HG03378 (cell line): Measurements from ENCODE around the gene URI1.
A peak's percentile ranks its signal among the peaks of the same experiment; 100 is the strongest.
"Not testable (repeated sequence)": the region's sequence is repeated elsewhere in the genome, so short reads cannot be mapped to it uniquely, and the experiment has no call there.

Source experiments
- ATAC-seq: cut with Tn5 transposase; IDR thresholded peaks from one replicate; pipeline ENCODE4 v1.9.1; 2021; ENCODE audit warnings: mild to moderate bottlenecking, moderate library complexity; ENCODE audit not compliant: unreplicated experiment

URI1 gene

GRCh38 chr19:30020189-30020588 is 78.2 kb downstream of the URI1 start:
- ATAC-seq: no peak

GRCh38 chr19:30022659-30023058 is 80.6 kb downstream of the URI1 start:
- no peak for ATAC-seq

- ATAC-seq: no peak
Observed at GRCh38 chr19:30023330-30023729, 81.3 kb downstream of the URI1 start.

- ATAC-seq: no peak
Observed at GRCh38 chr19:30024091-30024490, 82.1 kb downstream of the URI1 start.

GRCh38 chr19:30026933-30027332 is 84.9 kb downstream of the URI1 start:
- ATAC-seq: no peak

GRCh38 chr19:30028118-30028991 is 86.3 kb downstream of the URI1 start:
- no peak for ATAC-seq

- no peak for ATAC-seq
Observed at GRCh38 chr19:30028992-30029343, 86.9 kb downstream of the URI1 start.

GRCh38 chr19:30029721-30030510 is 87.9 kb downstream of the URI1 start:
- ATAC-seq: peak; percentile 86

GRCh38 chr19:30034321-30034720 is 92.3 kb downstream of the URI1 start:
- no peak for ATAC-seq

- ATAC-seq: no peak
Observed at GRCh38 chr19:30036154-30037129, 94.4 kb downstream of the URI1 start.

GRCh38 chr19:30037835-30038234 is 95.8 kb downstream of the URI1 start:
- ATAC-seq: no peak

- ATAC-seq: not testable (repeated sequence)
Observed at GRCh38 chr19:30041931-30042330, 99.9 kb downstream of the URI1 start.

GRCh38 chr19:30043008-30043407 is 101.0 kb downstream of the URI1 start:
- ATAC-seq: not testable (repeated sequence)

GRCh38 chr19:30044273-30045248 is 102.5 kb downstream of the URI1 start:
- no peak for ATAC-seq

- ATAC-seq: peak; percentile 67
Observed at GRCh38 chr19:30046522-30046921, 104.5 kb downstream of the URI1 start.

GRCh38 chr19:30047432-30047831 is 105.4 kb downstream of the URI1 start:
- no peak for ATAC-seq

GRCh38 chr19:30049226-30049625 is 107.2 kb downstream of the URI1 start:
- no peak for ATAC-seq

- no peak for ATAC-seq
Observed at GRCh38 chr19:30049846-30050667, 108.0 kb downstream of the URI1 start.
